ENCODE results near the gene COPZ1. TPM values are rescaled to one million over a fixed set of nuclear protein-coding genes. Genes with fewer than 3 reads are reported as not detected.
"Not testable (repeated sequence)": the region's sequence is repeated elsewhere in the genome, so short reads cannot be mapped to it uniquely, and the experiment has no call there.

The COPZ1 gene
- total RNA-seq, 2 donors from 2014 or later, result 75.4 to 86.8 TPM

DNA sequence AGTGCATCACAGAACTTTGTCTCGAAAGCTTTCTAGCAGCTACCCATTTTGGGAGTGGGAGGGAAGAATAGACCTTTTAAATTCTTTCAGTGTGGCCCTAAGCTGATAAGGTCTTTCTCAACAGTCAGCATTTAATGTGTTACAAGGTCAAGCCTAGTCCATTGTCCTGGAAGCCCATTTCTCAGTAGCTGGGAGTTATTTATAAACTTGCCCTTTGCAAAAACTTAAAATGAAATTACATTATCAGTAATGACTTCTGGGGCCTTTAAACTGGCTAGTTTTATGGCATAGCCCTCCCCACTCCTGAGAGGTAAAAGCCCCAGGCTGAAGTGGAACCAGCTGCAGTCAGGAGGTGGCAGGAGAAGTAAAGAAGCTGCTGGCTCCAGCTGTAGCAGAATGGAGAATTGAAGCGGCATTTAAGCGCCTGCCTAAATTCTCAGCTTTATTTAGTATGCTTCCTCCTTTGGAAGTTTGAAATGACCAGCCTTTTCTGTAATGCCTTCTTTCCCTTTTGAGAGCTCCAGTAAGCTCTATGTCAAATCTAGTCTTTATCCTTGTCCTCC is 12.4 kb downstream of the COPZ1 start:
- Mint-ChIP-seq H3K9me3 (no peaks in the 10 kb centered on the region), H3K4me1 (peaks cover 13% of the 10 kb centered on the region), H3K27ac (peak overlapping the region; percentile 39), H3K36me3 (ENCODE audit: low read depth) (peaks cover 37% of the 10 kb centered on the region), H3K4me3 (no peak overlapping the region), H3K27me3 (no peaks in the 10 kb centered on the region)
- no peak for ATAC-seq (replicated peaks)

GRCh38 chr12:54337854-54338650 is 13.1 kb downstream of the COPZ1 start:
- peak overlapping the region; percentile 39 for H3K27ac Mint-ChIP-seq
- no peak for ATAC-seq (replicated peaks)
- peaks cover 13% of the 10 kb centered on the region for H3K4me1 Mint-ChIP-seq
- H3K9me3 Mint-ChIP-seq, result no peaks in the 10 kb centered on the region
- H3K4me3 Mint-ChIP-seq, result no peak overlapping the region
- peaks cover 44% of the 10 kb centered on the region for H3K36me3 Mint-ChIP-seq (ENCODE audit: low read depth)
- H3K27me3 Mint-ChIP-seq, result no peaks in the 10 kb centered on the region

DNA sequence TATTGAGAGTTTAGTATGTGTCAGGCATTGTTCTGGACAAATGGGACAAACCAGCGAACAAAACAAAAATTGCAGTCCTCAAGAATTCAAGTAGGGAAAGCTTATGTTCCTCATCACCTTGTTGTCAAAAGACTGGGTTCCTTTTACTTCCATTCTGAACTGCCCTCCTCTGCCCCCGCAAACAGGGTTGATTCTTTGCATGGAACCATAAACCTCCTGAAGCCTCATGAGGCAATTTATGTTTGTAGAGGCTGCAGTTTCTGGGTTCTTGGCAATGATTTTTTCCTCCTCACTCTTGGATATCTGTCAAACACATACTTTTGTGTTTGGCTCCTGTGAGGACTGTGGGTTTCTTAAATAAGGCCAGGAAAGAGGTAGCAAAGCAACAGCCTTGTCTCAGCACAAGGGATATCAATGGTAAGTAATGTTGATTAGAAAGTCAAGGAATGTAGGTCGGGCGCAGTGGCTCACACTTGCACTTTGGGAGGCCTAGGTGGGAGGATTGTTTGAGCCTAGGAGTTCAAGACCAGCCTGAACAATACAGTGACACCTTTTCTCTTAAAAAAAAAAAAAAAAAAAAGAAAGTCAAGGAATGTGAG is 13.9 kb downstream of the COPZ1 start:
- ATAC-seq (replicated peaks), result no peak
- no peak overlapping the region for H3K4me3 Mint-ChIP-seq
- H3K9me3 Mint-ChIP-seq, result no peaks in the 10 kb centered on the region
- H3K27me3 Mint-ChIP-seq, result no peaks in the 10 kb centered on the region
- peaks cover 8% of the 10 kb centered on the region for H3K4me1 Mint-ChIP-seq
- H3K36me3 Mint-ChIP-seq (ENCODE audit: low read depth), result peaks cover 51% of the 10 kb centered on the region
- H3K27ac Mint-ChIP-seq, result no peak overlapping the region

GRCh38 chr12:54340846-54341245 is 15.9 kb downstream of the COPZ1 start:
- no peaks in the 10 kb centered on the region for H3K9me3 Mint-ChIP-seq
- H3K4me1 Mint-ChIP-seq, result peaks cover 8% of the 10 kb centered on the region
- peak overlapping the region; percentile 15 for H3K27ac Mint-ChIP-seq
- H3K36me3 Mint-ChIP-seq (ENCODE audit: low read depth), result peaks cover 68% of the 10 kb centered on the region
- ATAC-seq (replicated peaks), result no peak
- H3K27me3 Mint-ChIP-seq, result no peaks in the 10 kb centered on the region
- H3K4me3 Mint-ChIP-seq, result no peak overlapping the region

DNA sequence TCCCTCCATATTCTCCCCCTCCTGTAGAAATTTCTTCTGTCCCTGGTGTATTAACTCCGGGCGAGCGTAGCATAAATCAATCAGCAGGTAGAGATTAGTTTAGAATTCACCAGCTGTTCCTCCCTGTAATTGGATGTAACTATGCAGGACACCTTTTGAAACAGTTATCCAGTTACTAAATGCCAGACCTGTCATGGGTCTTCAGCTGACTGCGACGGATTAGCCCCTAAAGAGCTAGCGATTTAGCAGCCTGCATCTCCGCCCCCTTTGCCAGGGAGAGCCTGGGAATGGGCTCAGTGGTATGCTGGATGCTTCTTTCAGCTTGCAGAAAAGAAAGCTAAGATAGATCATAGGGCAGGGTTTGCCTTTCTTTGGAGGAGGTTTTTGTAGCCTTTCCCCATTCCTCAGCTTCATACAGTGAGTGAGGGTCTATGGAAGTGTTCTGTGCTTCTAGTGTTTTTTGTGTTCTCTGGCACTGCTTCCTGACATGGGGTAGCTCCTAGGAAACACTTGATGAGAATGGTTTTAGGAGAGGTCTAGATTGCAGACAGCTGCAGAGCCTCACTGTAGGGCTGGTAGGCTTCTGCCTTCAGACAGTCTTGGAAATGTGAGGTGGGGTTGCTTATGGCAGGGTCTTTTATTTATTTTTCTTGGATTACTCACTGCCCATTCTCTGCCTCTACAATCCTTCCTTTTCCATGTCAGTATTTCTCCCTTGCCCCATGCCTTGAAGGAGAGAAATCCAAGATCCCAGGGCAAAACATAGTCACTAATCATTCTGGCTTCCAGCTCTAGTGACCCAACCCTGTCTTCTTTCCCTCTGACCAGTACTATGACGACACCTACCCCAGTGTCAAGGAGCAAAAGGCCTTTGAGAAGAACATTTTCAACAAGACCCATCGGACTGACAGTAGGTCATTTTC is 16.7 kb downstream of the COPZ1 start:
- peak overlapping the region; percentile 15 for H3K27ac Mint-ChIP-seq
- peaks cover 76% of the 10 kb centered on the region for H3K36me3 Mint-ChIP-seq (ENCODE audit: low read depth)
- ATAC-seq (replicated peaks), result no peak
- no peaks in the 10 kb centered on the region for H3K27me3 Mint-ChIP-seq
- no peaks in the 10 kb centered on the region for H3K9me3 Mint-ChIP-seq
- H3K4me3 Mint-ChIP-seq, result no peak overlapping the region
- peaks cover 8% of the 10 kb centered on the region for H3K4me1 Mint-ChIP-seq

DNA sequence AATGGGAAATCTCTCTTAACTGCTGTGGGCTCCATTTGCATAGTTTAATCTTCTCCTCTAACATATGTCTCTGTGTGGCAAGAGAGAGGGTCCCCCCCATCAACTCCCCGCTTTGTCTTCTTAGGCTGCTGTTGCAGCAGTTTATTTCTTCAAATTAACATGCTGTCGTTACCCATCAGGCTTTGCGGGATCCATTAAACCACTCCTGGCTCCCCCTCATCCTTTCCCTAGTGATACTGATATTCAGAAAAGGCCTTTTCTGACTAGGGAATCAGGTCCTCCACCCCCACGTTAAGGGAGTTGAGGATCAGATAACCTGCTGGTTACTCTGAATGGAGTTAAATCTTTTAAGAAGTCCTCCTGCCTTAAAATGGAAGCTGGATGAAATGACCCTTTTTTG is 24.1 kb downstream of the COPZ1 start:
- no peak overlapping the region for H3K27ac Mint-ChIP-seq
- peaks cover 11% of the 10 kb centered on the region for H3K4me1 Mint-ChIP-seq
- H3K4me3 Mint-ChIP-seq, result no peak overlapping the region
- ATAC-seq (replicated peaks), result no peak
- H3K27me3 Mint-ChIP-seq, result no peaks in the 10 kb centered on the region
- no peaks in the 10 kb centered on the region for H3K9me3 Mint-ChIP-seq
- peaks cover 79% of the 10 kb centered on the region for H3K36me3 Mint-ChIP-seq (ENCODE audit: low read depth)

- no peaks in the 10 kb centered on the region for H3K27me3 Mint-ChIP-seq
- peaks cover 11% of the 10 kb centered on the region for H3K4me1 Mint-ChIP-seq
- no peak overlapping the region for H3K4me3 Mint-ChIP-seq
- ATAC-seq (replicated peaks), result no peak
- no peaks in the 10 kb centered on the region for H3K9me3 Mint-ChIP-seq
- H3K27ac Mint-ChIP-seq, result no peak overlapping the region
- H3K36me3 Mint-ChIP-seq (ENCODE audit: low read depth), result peaks cover 76% of the 10 kb centered on the region
Measured at GRCh38 chr12:54349679-54350078, 24.7 kb downstream of the COPZ1 start.

GRCh38 chr12:54350743-54351142 is 25.8 kb downstream of the COPZ1 start:
- no peak overlapping the region for H3K4me3 Mint-ChIP-seq
- ATAC-seq (replicated peaks), result no peak
- no peaks in the 10 kb centered on the region for H3K9me3 Mint-ChIP-seq
- H3K27me3 Mint-ChIP-seq, result no peaks in the 10 kb centered on the region
- peak overlapping the region; percentile 79 for H3K27ac Mint-ChIP-seq
- peaks cover 11% of the 10 kb centered on the region for H3K4me1 Mint-ChIP-seq
- peaks cover 65% of the 10 kb centered on the region for H3K36me3 Mint-ChIP-seq (ENCODE audit: low read depth)

GRCh38 chr12:54351341-54351740 is 26.4 kb downstream of the COPZ1 start:
- peaks cover 11% of the 10 kb centered on the region for H3K4me1 Mint-ChIP-seq
- H3K27ac Mint-ChIP-seq, result peak overlapping the region; percentile 79
- H3K27me3 Mint-ChIP-seq, result no peaks in the 10 kb centered on the region
- ATAC-seq (replicated peaks), result no peak
- no peaks in the 10 kb centered on the region for H3K9me3 Mint-ChIP-seq
- H3K36me3 Mint-ChIP-seq (ENCODE audit: low read depth), result peaks cover 59% of the 10 kb centered on the region
- H3K4me3 Mint-ChIP-seq, result peak overlapping the region; percentile 72

DNA sequence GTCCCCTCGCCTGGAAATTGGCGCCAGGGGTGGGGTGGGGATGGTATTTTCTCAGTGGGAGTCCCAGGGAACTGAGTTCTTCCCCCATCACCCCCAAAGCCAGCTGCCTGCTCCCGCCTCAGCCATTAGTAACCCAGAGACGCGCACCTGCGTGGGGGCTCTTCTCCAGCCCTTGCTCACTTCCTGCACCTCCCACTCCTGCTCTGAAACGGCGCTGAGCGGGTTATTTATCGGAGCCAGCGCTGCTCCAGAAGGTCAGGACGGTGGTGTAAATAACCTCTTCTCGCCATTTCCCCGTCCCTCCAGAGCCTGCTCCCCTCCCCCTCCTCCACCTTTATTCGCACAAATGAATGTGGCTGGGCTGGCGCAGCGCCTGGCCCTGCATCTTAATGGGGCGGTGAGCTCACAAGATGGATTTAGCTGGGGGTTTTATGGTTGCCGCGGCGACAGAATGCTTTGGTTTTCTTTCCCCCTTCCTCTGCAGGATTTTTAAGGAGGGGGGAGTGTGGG is 27.1 kb downstream of the COPZ1 start:
- Mint-ChIP-seq H3K4me1 (peaks cover 11% of the 10 kb centered on the region), H3K4me3 (peak overlapping the region; percentile 72), H3K36me3 (ENCODE audit: low read depth) (peaks cover 52% of the 10 kb centered on the region), H3K27me3 (no peaks in the 10 kb centered on the region), H3K27ac (peak overlapping the region; percentile 65), H3K9me3 (no peaks in the 10 kb centered on the region)
- peak; percentile 89 for ATAC-seq (replicated peaks)

GRCh38 chr12:54352891-54353874 is 28.3 kb downstream of the COPZ1 start:
- Mint-ChIP-seq H3K4me1 (peaks cover 11% of the 10 kb centered on the region), H3K9me3 (no peaks in the 10 kb centered on the region), H3K27me3 (no peaks in the 10 kb centered on the region), H3K36me3 (ENCODE audit: low read depth) (peaks cover 41% of the 10 kb centered on the region), H3K4me3 (peak overlapping the region; percentile 72), H3K27ac (peak overlapping the region; percentile 65)
- no peak for ATAC-seq (replicated peaks)

DNA sequence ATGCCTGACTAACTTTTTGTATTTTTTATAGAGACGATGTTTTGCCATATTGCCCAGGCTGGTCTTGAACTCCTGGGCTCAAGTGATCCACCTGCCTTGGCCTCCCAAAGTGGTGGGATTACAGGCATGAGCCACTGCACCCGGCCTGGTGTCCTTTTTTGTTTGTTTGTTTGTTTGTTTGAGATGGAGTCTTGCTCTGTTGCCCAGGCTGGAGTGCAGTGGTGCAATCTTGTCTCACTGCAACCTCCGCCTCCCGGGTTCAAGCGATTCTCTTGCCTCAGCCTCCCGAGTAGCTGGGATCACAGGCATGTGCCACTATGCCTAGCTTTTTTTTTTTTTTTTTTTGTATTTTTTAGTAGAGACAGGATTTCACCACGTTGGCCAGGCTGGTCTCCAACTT is 29.3 kb downstream of the COPZ1 start:
- Mint-ChIP-seq H3K4me1 (peaks cover 11% of the 10 kb centered on the region), H3K36me3 (ENCODE audit: low read depth) (peaks cover 32% of the 10 kb centered on the region)
- not testable (repeated sequence) for H3K9me3 Mint-ChIP-seq; H3K27me3 Mint-ChIP-seq; H3K27ac Mint-ChIP-seq; H3K4me3 Mint-ChIP-seq; ATAC-seq (replicated peaks)

- peak overlapping the region; percentile 39 for H3K27ac Mint-ChIP-seq
- no peak for ATAC-seq (replicated peaks)
Measured at GRCh38 chr12:54355104-54355815, 30.3 kb downstream of the COPZ1 start.

More at GRCh38 chr12:54355104-54355815, 30.3 kb downstream of the COPZ1 start:
- H3K9me3 Mint-ChIP-seq, result no peaks in the 10 kb centered on the region
- H3K4me3 Mint-ChIP-seq, result no peak overlapping the region
- peaks cover 22% of the 10 kb centered on the region for H3K36me3 Mint-ChIP-seq (ENCODE audit: low read depth)
- peaks cover 10% of the 10 kb centered on the region for H3K4me1 Mint-ChIP-seq
- no peaks in the 10 kb centered on the region for H3K27me3 Mint-ChIP-seq

All from activated T-helper 17 cell treated with anti-CD3 and anti-CD28 coated beads, Interleukin-2, amount 50 U/mL, for 72 hours (primary cell).